ENCODE data around the gene LDLR. TPM values are rescaled to one million over a fixed set of nuclear protein-coding genes. Genes with fewer than 3 reads are reported as not detected.

Gene LDLR
- total and polyA plus RNA-seq, 2 of the 4 experiments (the other 2 are of a cell fraction): 45.2 to 53.8 TPM

- no peaks in the 10 kb centered on the region for H3K9me3 ChIP-seq (ENCODE audit: control insufficient read depth, insufficient read depth, low read length)
- no peak overlapping the region for H3K4ac ChIP-seq (ENCODE audit: low read depth, low read length)
- H3K4me1 ChIP-seq (ENCODE audit: control insufficient read depth, insufficient read depth, low read length): no peaks in the 10 kb centered on the region
- H3K4me2 ChIP-seq (ENCODE audit: low read depth, low read length): no peak overlapping the region
- DNase-seq (no peak), ATAC-seq (ENCODE audit: low read depth) (no peak)
- no peak overlapping the region for H3K23ac ChIP-seq (ENCODE audit: low read depth, low read length)
- peaks cover 0 to 25% of the 10 kb centered on the region in 2 experiments; a peak in 2 of 4 replicates for H3K79me1 ChIP-seq (ENCODE audit: low read depth in 1 of 2, low read length in 2 of 2)
- 94% methylated on average over 10 of the region's 27 CpGs; no CpG with 5 or more reads in 1 of the 2 experiments for WGBS, 2 experiments (ENCODE audit: extremely low coverage in 2 of 2, insufficient read length in 1 of 2)
- H3K27me3 ChIP-seq (ENCODE audit: control insufficient read depth, insufficient read depth, low read length): no peaks in the 10 kb centered on the region
- no peak overlapping the region for H4K91ac ChIP-seq (ENCODE audit: insufficient read depth, low read depth, low read length)
- peaks cover 73% of the 10 kb centered on the region for H3K36me3 ChIP-seq (ENCODE audit: control insufficient read depth, insufficient read depth, low read length)
- TF ChIP-seq FOS (IDR thresholded peaks at IDR 0.05; ENCODE audit: low read depth, low read length) (no peak), CEBPB (IDR thresholded peaks at IDR 0.05; ENCODE audit: low read depth, low read length) (no peak), USF2 (IDR thresholded peaks at IDR 0.05; ENCODE audit: low read depth, low read length) (no peak), CTCF (conservative IDR thresholded peaks at IDR 0.05; ENCODE audit: low read depth, low read length) (no peak), POLR2A (IDR thresholded peaks at IDR 0.05; ENCODE audit: low read depth, low read length) (no peak), SMC3 (IDR thresholded peaks at IDR 0.05; ENCODE audit: low read depth, low read length) (no peak), NFE2L2 (IDR thresholded peaks at IDR 0.05; ENCODE audit: low read depth, low read length) (no peak)
- POLR2A ChIA-PET (ENCODE audit: unreplicated experiment): no interaction called here
- CTCF ChIA-PET: no interaction called here
- dilution Hi-C loops (cut with HindIII; ENCODE audit: low sequenced_read_pairs, unreplicated experiment): no loop called here
- H3K4me3 ChIP-seq (ENCODE audit: insufficient read depth, low read depth, low read length): no peak overlapping the region
- no TSS peak for BruUV-seq (replicated peaks)
- H4K5ac ChIP-seq (ENCODE audit: low read depth, low read length): no peak overlapping the region
- H2AK5ac ChIP-seq (ENCODE audit: low read depth, low read length): no peak overlapping the region
- no peak overlapping the region for H3K18ac ChIP-seq (ENCODE audit: low read depth, low read length)
- H2AFZ ChIP-seq (replicated peaks; ENCODE audit: low read length, poor library complexity): peak overlapping the region; percentile 51
- no peak overlapping the region for H2BK15ac ChIP-seq (ENCODE audit: low read depth, low read length)
- H2BK20ac ChIP-seq (ENCODE audit: low read depth, low read length): no peak overlapping the region
- H2BK5ac ChIP-seq (ENCODE audit: low read depth, low read length, poor library complexity, severe bottlenecking): no peak overlapping the region
- H4K20me1 ChIP-seq (ENCODE audit: insufficient read depth, low read length): peaks cover 4% of the 10 kb centered on the region; the same call in 1 of the 2 replicates
- no peak overlapping the region for H4K8ac ChIP-seq (ENCODE audit: low read depth in 2 of 2, low read length in 2 of 2)
- H3K27ac ChIP-seq (ENCODE audit: insufficient read depth, low read length): no peak overlapping the region
- no peak overlapping the region for H3K14ac ChIP-seq (replicated peaks; ENCODE audit: low read depth, low read length)
- no peak overlapping the region for H3K9ac ChIP-seq (ENCODE audit: low read depth, low read length)
- intact Hi-C loops (cut with micrococcal nuclease): no loop called here
- no peak overlapping the region for H2AK9ac ChIP-seq (replicated peaks; ENCODE audit: low read depth, low read length, poor library complexity)
- in situ Hi-C loops (cut with MboI; ENCODE audit: low sequenced_read_pairs): no loop called here
- no peak overlapping the region for H3K56ac ChIP-seq (ENCODE audit: extremely low read depth, insufficient read depth, low read length)
- no peaks in the 10 kb centered on the region; the same call in 1 of the 2 replicates for H3K9me1 ChIP-seq (ENCODE audit: insufficient read depth, low read length)
- no peak overlapping the region for H2BK120ac ChIP-seq (ENCODE audit: low read depth, low read length)
Measured at GRCh38 chr19:11113140-11113708, 24.0 kb downstream of the LDLR start.
